ENCODE data around the gene TMEM108. TPM values are rescaled to one million over a fixed set of nuclear protein-coding genes. Genes with fewer than 3 reads are reported as not detected.
"Not testable (repeated sequence)": the region's sequence is repeated elsewhere in the genome, so short reads cannot be mapped to it uniquely, and the experiment has no call there.

The TMEM108 gene
- not detected for total RNA-seq

DNA sequence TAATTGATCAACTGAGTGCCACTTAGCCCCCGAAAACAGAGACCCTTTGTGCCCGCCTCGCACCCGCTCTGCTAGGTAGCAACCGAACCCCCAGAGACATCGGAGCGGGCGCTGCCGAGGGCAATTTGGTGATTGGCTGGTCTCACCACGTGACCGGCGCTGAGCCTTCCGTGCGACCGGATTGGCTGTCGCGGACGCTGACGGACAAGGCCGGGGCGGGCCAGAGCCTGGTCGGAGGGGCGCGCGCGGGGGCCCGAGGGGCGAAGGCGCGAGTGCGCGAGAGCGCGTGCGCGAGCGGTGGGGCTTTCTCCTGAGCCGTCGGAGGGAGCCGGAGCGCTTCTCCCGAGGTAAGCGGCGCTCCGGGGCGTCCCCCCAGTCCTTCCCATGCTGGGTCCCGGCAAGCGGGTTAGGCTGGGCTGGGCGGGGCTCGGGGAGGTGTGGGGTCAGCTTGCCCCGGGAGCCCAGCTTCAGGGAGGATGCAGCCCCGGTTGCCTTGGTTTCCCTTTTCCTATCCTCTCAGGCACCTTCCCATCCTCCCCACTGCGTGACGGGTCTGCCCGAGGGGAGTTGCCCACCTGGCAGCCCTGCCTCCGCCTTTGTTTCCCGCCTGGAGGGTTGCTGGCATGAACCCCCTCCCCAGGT lies at the start of gene TMEM108:
Gene TMEM108 (plus strand): TSS at position 303 of the 642 bp plus-strand sequence.
- H3K4me3 Mint-ChIP-seq: no peak within 1 kb of the TSS
- no peaks in the 10 kb centered on the region for H3K36me3 Mint-ChIP-seq (ENCODE audit: insufficient read depth)
- DNase-seq (no peak), ATAC-seq (peak; percentile 61 to 62)
- peaks cover 3% of the 10 kb centered on the region for H3K4me1 Mint-ChIP-seq (ENCODE audit: low read depth)
- no peaks in the 10 kb centered on the region for H3K9me3 Mint-ChIP-seq
- H3K27me3 Mint-ChIP-seq (ENCODE audit: low read depth): peaks cover 40% of the 10 kb centered on the region

DNA sequence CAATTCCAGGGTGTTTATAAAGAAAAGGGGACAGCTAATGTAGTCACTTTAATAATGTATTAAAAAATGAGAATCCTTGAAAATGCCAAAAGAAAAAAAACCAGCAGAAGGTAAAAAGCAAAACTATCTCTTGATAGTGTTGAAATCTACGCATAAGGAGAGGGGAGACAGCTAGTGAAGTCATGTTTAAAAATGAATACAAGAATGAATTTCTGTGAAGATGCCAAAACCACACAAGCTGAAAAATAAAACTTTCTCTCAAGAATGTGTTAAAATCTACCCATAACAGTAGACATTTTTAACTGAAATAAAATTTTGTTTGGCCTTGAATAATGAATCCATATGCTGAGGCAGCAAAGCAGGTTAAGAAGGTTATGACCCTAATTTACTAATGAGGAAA lies 42.2 kb upstream of the TMEM108 start:
- DNase-seq: no peak

DNA sequence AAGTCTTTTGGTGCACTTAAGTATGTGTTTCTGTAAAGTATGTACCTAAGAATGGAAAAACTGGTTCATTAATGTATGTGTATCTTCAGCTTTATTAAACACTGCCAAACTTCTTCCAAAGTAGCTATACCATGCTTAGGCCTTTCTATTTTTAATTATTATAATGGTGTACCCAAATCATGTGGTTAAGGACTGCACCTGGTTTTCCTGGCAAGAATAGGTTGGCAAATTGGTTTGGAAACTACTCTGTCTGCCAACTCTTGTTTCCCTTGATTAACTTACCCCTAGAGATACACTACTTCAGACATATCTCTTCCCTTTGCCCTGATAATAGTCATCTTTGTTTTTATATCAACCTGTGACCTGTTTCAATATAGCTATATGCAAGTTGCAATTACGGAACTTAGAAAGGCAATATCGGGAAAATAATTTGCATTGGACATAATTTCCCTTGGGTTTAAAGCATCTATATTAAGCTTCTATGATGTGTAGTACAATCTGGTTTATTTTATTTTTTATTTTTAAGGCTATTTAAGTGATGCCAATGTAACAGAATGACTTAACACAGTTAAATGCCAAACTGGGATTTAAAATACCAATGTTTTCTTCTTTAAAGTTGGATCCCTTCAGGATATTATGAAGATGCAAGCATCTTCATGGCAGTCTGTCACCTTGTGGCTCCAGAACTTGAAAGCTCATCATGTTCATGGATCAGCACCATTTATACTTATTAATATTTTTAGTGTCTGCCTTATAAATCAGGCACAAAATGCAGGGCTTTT lies 40.6 kb upstream of the TMEM108 start:
- DNase-seq (no peak), ATAC-seq (no peak)
- Mint-ChIP-seq H3K4me3 (no peak overlapping the region), H3K27me3 (ENCODE audit: low read depth) (no peaks in the 10 kb centered on the region), H3K4me1 (ENCODE audit: low read depth) (no peaks in the 10 kb centered on the region), H3K36me3 (ENCODE audit: insufficient read depth) (no peaks in the 10 kb centered on the region), H3K9me3 (no peaks in the 10 kb centered on the region)

More for the DNA sequence above, 42.2 kb upstream of the TMEM108 start:
- H3K4me3 Mint-ChIP-seq: no peak overlapping the region
- H3K36me3 Mint-ChIP-seq (ENCODE audit: insufficient read depth): no peaks in the 10 kb centered on the region
- peaks cover 2% of the 10 kb centered on the region for H3K27me3 Mint-ChIP-seq (ENCODE audit: low read depth)
- no peaks in the 10 kb centered on the region for H3K9me3 Mint-ChIP-seq
- H3K4me1 Mint-ChIP-seq (ENCODE audit: low read depth): no peaks in the 10 kb centered on the region
- ATAC-seq: no peak

DNA sequence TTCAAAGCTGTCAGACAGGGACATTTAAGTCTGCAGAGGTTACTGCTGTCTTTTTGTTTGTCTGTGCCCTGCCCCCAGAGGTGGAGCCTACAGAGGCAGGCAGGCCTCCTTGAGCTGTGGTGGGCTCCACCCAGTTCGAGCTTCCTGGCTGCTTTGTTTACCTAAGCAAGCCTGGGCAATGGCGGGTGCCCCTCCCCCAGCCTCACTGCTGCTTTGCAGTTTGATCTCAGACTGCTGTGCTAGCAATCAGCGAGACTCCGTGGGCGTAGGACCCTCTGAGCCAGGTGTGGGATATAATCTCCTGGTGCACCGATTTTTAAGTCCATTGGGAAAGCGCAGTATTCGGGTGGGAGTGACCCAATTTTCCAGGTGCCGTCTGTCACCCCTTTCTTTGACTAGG lies 33.2 kb upstream of the TMEM108 start:
- not testable (repeated sequence) for H3K4me1 Mint-ChIP-seq (ENCODE audit: low read depth); ATAC-seq; DNase-seq; H3K4me3 Mint-ChIP-seq; H3K9me3 Mint-ChIP-seq; H3K36me3 Mint-ChIP-seq (ENCODE audit: insufficient read depth); H3K27me3 Mint-ChIP-seq (ENCODE audit: low read depth)

DNA sequence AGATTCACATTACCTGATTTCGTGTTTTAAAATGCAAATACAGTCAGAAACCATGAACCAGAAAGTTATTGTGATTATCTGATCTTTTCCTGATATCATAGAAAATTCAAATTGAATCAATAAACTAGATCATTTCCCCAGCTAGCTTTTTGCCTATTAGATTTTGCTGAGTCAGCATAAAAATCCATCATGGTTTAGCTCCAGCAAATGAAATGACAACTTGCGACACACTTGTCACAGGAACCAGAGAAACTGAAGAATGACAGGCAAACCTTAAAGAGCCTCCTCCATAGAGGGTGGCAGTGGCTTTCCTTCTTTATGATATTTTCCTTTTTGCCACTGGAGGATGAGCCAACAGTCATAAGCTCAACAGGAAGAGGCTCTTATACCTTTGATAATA lies 30.6 kb upstream of the TMEM108 start:
- H3K27me3 Mint-ChIP-seq (ENCODE audit: low read depth): no peaks in the 10 kb centered on the region
- no peaks in the 10 kb centered on the region for H3K36me3 Mint-ChIP-seq (ENCODE audit: insufficient read depth)
- DNase-seq (no peak), ATAC-seq (no peak)
- H3K4me3 Mint-ChIP-seq: no peak overlapping the region
- peaks cover 11% of the 10 kb centered on the region for H3K9me3 Mint-ChIP-seq
- no peaks in the 10 kb centered on the region for H3K4me1 Mint-ChIP-seq (ENCODE audit: low read depth)

DNA sequence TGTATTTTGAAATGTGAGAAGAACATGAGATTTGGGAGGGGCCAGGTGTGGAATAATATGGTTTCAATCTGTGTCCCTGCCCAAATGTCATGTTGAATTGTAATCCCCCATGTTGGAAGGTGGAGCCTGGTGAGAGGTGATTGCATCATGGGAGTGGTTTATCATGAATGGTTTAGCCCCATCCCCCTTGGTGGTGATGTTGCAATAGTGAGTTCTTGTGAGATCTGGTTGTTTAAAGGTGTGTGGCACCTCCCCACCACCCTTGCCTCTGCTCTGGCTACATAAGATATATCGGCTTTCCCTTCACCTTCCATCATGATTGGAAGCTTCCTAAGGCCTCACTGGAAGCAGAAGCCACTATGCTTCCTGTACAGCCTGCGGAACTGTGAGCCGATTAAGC lies 23.9 kb upstream of the TMEM108 start:
- H3K4me3 Mint-ChIP-seq: no peak overlapping the region
- peaks cover 7% of the 10 kb centered on the region for H3K27me3 Mint-ChIP-seq (ENCODE audit: low read depth)
- no peak for DNase-seq
- no peaks in the 10 kb centered on the region for H3K36me3 Mint-ChIP-seq (ENCODE audit: insufficient read depth)
- peaks cover 9% of the 10 kb centered on the region for H3K9me3 Mint-ChIP-seq
- no peak for ATAC-seq
- no peaks in the 10 kb centered on the region for H3K4me1 Mint-ChIP-seq (ENCODE audit: low read depth)

DNA sequence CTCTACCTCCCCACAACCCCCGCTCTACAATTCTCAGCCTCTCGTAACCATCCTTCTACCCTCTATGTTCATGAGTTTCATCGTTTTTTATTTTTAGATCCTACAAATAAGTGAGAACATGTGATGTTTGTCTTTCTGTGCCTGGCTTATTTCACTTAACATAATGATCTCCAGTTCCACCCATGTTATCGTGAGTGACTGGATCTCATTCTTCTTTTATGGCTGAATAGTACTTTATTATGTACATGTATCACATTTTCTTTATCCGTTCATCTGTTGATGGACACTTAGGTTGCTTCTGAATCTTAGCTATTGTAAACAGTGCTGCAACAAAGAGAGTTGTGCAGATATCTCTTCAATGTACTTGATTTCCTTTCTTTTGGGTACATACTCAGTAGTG lies 22.6 kb upstream of the TMEM108 start:
- H3K27me3 Mint-ChIP-seq (ENCODE audit: low read depth); H3K4me1 Mint-ChIP-seq (ENCODE audit: low read depth); H3K4me3 Mint-ChIP-seq; ATAC-seq; DNase-seq; H3K9me3 Mint-ChIP-seq; H3K36me3 Mint-ChIP-seq (ENCODE audit: insufficient read depth): not testable (repeated sequence)

DNA sequence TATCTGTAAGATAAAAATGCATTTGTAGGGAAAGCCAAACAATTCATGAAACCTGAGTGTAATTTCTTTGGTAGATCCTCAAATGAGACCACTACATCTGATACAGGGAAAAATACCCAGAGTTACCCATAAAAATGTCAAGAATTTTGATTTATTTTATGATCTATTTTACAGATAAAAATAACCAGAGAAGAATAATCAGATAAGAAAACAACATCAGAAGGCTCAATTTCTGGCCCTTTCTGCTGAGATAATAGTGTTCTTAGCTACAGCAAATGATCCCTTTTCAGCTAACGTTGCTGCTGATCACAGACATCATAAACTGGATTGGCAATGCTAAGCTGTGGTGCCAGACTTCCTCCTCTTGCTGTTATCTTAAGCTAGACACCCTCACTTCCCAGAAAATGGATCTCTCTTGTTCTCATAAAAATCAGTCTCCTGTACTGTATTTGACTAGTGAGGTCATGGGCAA lies 21.3 kb upstream of the TMEM108 start:
- ATAC-seq: no peak
- H3K36me3 Mint-ChIP-seq (ENCODE audit: insufficient read depth): no peaks in the 10 kb centered on the region
- H3K4me3 Mint-ChIP-seq: no peak overlapping the region
- no peaks in the 10 kb centered on the region for H3K4me1 Mint-ChIP-seq (ENCODE audit: low read depth)
- H3K9me3 Mint-ChIP-seq: peaks cover 3% of the 10 kb centered on the region
- H3K27me3 Mint-ChIP-seq (ENCODE audit: low read depth): peaks cover 7% of the 10 kb centered on the region
- no peak for DNase-seq

DNA sequence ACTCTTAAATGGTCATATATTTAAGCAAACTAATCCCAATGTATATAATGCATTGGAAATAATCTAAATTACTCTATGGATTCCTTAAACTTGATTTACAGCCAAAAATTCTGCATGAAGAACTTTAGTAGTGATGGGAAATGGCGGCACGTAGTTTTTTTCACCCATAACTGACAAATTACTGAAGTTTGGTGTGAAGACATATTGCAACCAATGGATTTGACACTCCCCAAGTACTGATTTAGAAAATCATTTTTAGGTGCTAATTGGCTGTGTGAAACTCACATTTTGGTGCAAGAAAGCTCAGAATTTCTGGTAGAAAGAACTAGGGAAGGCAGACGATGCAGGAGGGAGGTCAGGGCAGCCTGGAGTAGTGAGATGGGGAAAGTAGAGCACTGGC lies 19.3 kb upstream of the TMEM108 start:
- no peaks in the 10 kb centered on the region for H3K9me3 Mint-ChIP-seq
- no peaks in the 10 kb centered on the region for H3K4me1 Mint-ChIP-seq (ENCODE audit: low read depth)
- H3K27me3 Mint-ChIP-seq (ENCODE audit: low read depth): peaks cover 3% of the 10 kb centered on the region
- no peaks in the 10 kb centered on the region for H3K36me3 Mint-ChIP-seq (ENCODE audit: insufficient read depth)
- DNase-seq: no peak
- no peak for ATAC-seq
- H3K4me3 Mint-ChIP-seq: no peak overlapping the region

DNA sequence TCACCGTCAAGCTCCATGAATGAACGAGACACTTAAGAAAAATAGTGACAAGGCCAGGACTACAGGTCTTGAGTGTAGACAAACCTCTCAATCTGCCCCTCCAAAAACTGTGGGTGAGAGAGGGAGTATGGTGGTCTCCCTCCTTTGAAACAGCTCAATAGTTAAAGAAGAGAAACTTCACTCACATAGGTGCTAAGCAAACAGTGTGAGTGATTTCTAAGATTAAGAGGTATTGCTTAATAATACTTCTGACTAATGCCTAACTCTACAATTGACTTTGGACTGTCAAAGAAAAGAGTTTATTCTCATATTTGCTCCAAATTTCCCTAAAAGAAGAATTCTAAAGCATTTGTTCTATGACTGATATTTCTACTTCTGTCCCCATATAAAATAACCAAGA lies 17.0 kb upstream of the TMEM108 start:
- Mint-ChIP-seq H3K4me1 (ENCODE audit: low read depth) (no peaks in the 10 kb centered on the region), H3K27me3 (ENCODE audit: low read depth) (peaks cover 3% of the 10 kb centered on the region), H3K4me3 (no peak overlapping the region), H3K9me3 (no peaks in the 10 kb centered on the region), H3K36me3 (ENCODE audit: insufficient read depth) (no peaks in the 10 kb centered on the region)
- ATAC-seq (no peak), DNase-seq (no peak)

DNA sequence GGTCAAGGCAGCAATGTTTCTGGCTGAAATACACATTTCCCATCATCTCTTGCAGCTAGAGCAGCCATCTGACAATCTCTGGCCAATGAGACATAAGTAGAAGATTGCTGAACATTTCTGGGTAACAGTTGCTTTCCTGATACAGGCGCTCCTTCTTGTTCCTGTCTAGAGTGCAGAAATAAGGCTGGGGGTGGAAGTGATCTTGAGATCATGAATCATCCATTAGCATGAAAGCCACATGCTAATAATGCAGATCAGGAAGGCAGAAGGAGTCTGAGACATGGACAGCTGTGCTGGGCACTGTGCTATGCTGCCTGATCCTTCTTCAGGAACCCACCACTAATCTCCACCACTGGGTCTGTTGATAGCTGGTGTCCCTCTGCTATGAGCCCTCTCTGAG lies 14.8 kb upstream of the TMEM108 start:
- DNase-seq: no peak
- ATAC-seq: no peak
- no peaks in the 10 kb centered on the region for H3K4me1 Mint-ChIP-seq (ENCODE audit: low read depth)
- H3K36me3 Mint-ChIP-seq (ENCODE audit: insufficient read depth): no peaks in the 10 kb centered on the region
- H3K27me3 Mint-ChIP-seq (ENCODE audit: low read depth): peaks cover under 1% of the 10 kb centered on the region
- no peaks in the 10 kb centered on the region for H3K9me3 Mint-ChIP-seq
- H3K4me3 Mint-ChIP-seq: no peak overlapping the region

DNA sequence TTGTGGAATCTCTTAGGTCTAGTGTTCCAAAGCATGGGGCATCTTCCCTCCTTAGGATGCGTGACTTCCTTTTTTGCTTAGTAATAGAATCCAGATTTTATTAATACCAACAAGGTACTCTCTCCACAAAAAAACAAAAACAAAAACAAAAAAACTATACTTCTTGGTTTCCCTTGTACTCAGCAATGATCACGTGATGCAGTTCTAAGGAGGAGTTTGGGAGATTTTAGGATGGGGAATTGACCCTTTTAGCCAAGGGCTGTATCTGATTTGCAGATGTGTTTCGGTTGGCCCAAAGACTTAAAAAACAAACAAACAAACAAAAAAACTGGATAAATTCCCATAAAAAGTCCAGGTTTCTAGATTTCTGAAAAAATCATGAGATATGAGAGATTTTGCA lies 12.6 kb upstream of the TMEM108 start:
- H3K36me3 Mint-ChIP-seq (ENCODE audit: insufficient read depth): no peaks in the 10 kb centered on the region

DNA sequence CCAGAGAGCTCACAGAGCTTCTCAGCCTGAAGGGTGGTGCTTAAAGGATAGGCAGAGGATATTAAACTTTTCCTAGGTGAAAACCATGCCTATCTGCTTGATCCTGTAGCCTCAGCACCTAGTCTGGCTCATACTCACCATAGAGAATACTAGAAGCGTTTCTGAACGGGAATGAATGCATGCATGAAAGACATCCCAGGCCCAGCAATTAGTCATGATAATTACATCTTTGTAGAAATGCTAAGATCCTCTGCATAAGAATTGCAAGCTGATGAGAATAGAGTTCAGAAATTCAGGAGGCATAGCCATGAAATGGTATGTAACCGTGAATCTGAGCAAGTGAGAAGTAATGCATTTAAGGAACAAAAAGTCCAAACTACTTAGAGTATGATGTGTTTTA lies 5.9 kb upstream of the TMEM108 start:
- DNase-seq (no peak), ATAC-seq (no peak)
- no peak overlapping the region for H3K4me3 Mint-ChIP-seq
- no peaks in the 10 kb centered on the region for H3K4me1 Mint-ChIP-seq (ENCODE audit: low read depth)
- H3K36me3 Mint-ChIP-seq (ENCODE audit: insufficient read depth): no peaks in the 10 kb centered on the region
- H3K9me3 Mint-ChIP-seq: no peaks in the 10 kb centered on the region
- H3K27me3 Mint-ChIP-seq (ENCODE audit: low read depth): peaks cover 10% of the 10 kb centered on the region

More for the DNA sequence above, 12.6 kb upstream of the TMEM108 start:
- Mint-ChIP-seq H3K4me1 (ENCODE audit: low read depth) (no peaks in the 10 kb centered on the region), H3K4me3 (no peak overlapping the region), H3K27me3 (ENCODE audit: low read depth) (no peaks in the 10 kb centered on the region), H3K9me3 (no peaks in the 10 kb centered on the region)
- ATAC-seq (no peak), DNase-seq (no peak)

DNA sequence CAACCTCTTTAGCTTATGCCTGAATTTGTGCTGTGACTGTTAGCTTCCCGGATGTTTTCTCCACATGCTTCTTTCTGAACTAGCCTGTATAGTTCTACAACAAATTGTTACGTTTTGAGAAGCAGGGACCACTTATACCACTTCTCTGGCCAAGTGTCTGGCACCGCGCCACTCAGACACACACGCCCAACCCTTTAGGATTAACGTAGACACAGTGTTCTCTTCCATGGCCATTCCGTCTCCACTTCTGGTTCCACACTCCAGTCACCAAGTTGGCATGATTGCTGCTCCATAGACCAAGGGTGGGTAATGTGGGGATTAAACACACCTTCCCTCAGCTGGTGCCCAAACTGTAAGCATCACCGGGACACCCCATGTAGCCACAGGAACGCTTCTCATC lies 755 bp upstream of the TMEM108 start:
- H3K9me3 Mint-ChIP-seq: no peaks in the 10 kb centered on the region
- no peak overlapping the region for H3K4me3 Mint-ChIP-seq
- no peaks in the 10 kb centered on the region for H3K36me3 Mint-ChIP-seq (ENCODE audit: insufficient read depth)
- no peak for DNase-seq
- ATAC-seq: no peak
- H3K4me1 Mint-ChIP-seq (ENCODE audit: low read depth): peaks cover 3% of the 10 kb centered on the region
- H3K27me3 Mint-ChIP-seq (ENCODE audit: low read depth): peaks cover 40% of the 10 kb centered on the region

DNA sequence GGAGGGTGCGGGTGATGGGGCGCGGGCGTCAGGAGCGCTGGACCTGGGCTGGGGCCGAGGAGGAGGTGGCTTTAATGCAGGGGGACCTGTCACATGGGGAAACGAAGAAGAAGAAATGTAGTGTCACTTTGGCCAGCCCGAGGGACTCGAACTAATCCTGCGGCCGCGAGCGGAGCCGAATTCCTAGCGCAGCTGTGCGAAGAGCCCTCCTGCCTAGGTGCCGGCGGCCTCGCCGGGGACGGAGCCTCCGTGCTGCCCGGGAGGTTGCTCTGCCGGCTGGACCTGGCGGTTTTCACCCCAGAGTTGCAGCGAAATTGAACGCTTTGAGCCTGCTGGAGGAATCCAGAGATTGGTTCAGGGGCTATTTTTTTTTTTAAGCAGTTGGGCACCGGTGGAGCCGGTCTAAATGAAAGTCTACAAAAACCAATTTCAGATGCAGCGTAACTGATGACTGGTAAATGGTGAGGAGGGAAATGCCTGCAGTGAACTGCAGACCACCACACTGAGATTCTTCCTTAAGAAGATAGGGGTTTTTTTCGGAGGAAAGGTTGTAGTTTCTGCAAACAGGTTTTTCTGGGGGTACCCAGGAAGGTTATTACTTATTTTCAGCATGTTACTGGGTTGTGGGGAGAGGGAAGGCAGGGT lies 662 bp downstream of the TMEM108 start:
- H3K36me3 Mint-ChIP-seq (ENCODE audit: insufficient read depth): no peaks in the 10 kb centered on the region
- no peak for ATAC-seq

More for the DNA sequence above, 662 bp downstream of the TMEM108 start:
- peaks cover 40% of the 10 kb centered on the region for H3K27me3 Mint-ChIP-seq (ENCODE audit: low read depth)
- no peak for DNase-seq
- H3K4me1 Mint-ChIP-seq (ENCODE audit: low read depth): peaks cover 3% of the 10 kb centered on the region
- no peaks in the 10 kb centered on the region for H3K9me3 Mint-ChIP-seq
- H3K4me3 Mint-ChIP-seq: no peak overlapping the region
